GM19438 (cell line): ENCODE results near the gene HAP1.
"Not testable (repeated sequence)": the region's sequence is repeated elsewhere in the genome, so short reads cannot be mapped to it uniquely, and the experiment has no call there.

Source experiments
- ATAC-seq: cut with Tn5 transposase; IDR thresholded peaks from one replicate; pipeline ENCODE4 v1.9.1; 2021; ENCODE audit warnings: low read depth; ENCODE audit not compliant: unreplicated experiment

HAP1 gene

GRCh38 chr17:41734139-41734948 is at the start of gene HAP1:
Gene HAP1 (minus strand): TSS chr17:41734643. CDS start chr17:41734634, 9 bp downstream.
- ATAC-seq: no peak

GRCh38 chr17:41782142-41782541 is 47.7 kb upstream of the HAP1 start:
- ATAC-seq: no peak

- no peak for ATAC-seq
Measured at GRCh38 chr17:41781404-41782110, 47.1 kb upstream of the HAP1 start.

- no peak for ATAC-seq
Measured at GRCh38 chr17:41779954-41780353, 45.5 kb upstream of the HAP1 start.

GRCh38 chr17:41777574-41778188 is 43.2 kb upstream of the HAP1 start:
- ATAC-seq: no peak

GRCh38 chr17:41777157-41777573 is 42.7 kb upstream of the HAP1 start:
- ATAC-seq: no peak

- not testable (repeated sequence) for ATAC-seq
Measured at GRCh38 chr17:41776262-41776900, 41.9 kb upstream of the HAP1 start.

- ATAC-seq: no peak
Measured at GRCh38 chr17:41775394-41776226, 41.2 kb upstream of the HAP1 start.

GRCh38 chr17:41773731-41774193 is 39.3 kb upstream of the HAP1 start:
- no peak for ATAC-seq

- no peak for ATAC-seq
Measured at GRCh38 chr17:41773190-41773588, 38.7 kb upstream of the HAP1 start.

- no peak for ATAC-seq
Measured at GRCh38 chr17:41772586-41773189, 38.2 kb upstream of the HAP1 start.

GRCh38 chr17:41772218-41772585 is 37.8 kb upstream of the HAP1 start:
- no peak for ATAC-seq

- ATAC-seq: no peak
Measured at GRCh38 chr17:41771389-41772206, 37.2 kb upstream of the HAP1 start.

- no peak for ATAC-seq
Measured at GRCh38 chr17:41769985-41770384, 35.5 kb upstream of the HAP1 start.

- ATAC-seq: no peak
Measured at GRCh38 chr17:41769346-41769862, 35.0 kb upstream of the HAP1 start.

GRCh38 chr17:41768682-41769288 is 34.3 kb upstream of the HAP1 start:
- no peak for ATAC-seq

- no peak for ATAC-seq
Measured at GRCh38 chr17:41767324-41768042, 33.0 kb upstream of the HAP1 start.

GRCh38 chr17:41766135-41766534 is 31.7 kb upstream of the HAP1 start:
- no peak for ATAC-seq
